SIG-M5 treated with dmso at 0.1 percent for 504 hours (cell line): ENCODE data around the gene TRAK1.

Source experiments
- DNase-seq: peaks from one replicate; lab custom pipeline; 2025; ENCODE audit not compliant: unreplicated experiment; lab: John Stamatoyannopoulos, UW

Gene TRAK1

GRCh38 chr3:42151596-42152168, 60.5 kb downstream of the TRAK1 start:
- DNase-seq = no peak

DNA sequence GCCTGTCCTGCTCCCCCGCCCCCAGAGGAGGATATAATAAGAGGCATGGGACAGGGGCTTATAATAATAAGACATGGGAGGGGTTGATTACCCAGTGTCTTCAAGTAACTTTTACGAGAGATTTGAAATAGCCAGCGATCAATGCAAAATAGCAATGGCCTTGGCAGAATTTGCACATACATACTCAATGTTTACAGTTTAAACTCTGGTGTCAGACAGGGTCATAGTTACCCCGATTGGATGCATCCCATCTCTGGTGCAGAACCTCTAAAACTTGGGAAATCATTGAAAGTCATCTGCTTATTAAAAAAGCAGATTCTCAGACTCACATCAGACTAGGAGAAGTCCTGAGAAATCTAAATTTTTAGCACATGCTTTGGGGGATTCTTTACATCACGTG, 61.0 kb downstream of the TRAK1 start:
- DNase-seq = no peak

DNA sequence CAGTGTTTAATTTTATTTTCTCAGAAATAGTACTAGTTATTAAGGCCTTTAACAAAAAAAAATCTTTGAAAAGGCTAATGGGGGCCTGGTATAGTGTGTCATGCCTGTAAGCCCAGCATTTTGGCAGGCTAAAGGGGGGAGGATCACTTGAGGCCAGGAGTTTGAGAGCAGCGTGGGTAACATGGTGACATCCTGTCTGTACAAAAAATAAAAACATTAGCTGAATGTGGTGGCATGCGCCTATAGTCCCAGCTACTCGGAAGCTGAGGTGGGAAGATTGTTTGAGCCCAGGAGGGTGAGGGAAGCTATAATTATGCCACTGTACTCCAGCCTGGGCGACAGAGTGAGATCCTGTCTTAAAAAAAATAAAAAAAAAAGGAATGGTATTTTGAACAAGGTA, 61.9 kb downstream of the TRAK1 start:
- no peak for DNase-seq

GRCh38 chr3:42157540-42158538, 66.7 kb downstream of the TRAK1 start:
- no peak for DNase-seq

DNA sequence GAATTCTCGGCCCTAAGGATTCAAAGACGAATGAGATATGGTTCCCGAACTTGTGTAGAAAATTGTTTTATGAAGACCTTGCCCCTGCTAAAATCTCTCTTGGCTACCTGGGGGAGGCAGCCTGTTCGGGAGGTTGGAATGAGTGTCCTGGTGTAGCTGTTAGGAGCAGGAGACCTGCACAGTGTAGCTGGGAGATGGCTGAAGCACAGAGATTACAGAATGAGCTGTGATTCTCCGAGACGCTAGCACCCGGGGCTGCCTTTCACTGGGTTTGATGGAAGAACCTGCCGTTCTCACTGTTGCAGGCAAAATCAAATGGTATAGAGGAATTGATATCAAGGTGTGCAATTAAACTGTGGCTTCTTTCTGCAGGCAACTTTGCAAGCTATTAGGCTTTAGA, 68.0 kb downstream of the TRAK1 start:
- no peak for DNase-seq

DNA sequence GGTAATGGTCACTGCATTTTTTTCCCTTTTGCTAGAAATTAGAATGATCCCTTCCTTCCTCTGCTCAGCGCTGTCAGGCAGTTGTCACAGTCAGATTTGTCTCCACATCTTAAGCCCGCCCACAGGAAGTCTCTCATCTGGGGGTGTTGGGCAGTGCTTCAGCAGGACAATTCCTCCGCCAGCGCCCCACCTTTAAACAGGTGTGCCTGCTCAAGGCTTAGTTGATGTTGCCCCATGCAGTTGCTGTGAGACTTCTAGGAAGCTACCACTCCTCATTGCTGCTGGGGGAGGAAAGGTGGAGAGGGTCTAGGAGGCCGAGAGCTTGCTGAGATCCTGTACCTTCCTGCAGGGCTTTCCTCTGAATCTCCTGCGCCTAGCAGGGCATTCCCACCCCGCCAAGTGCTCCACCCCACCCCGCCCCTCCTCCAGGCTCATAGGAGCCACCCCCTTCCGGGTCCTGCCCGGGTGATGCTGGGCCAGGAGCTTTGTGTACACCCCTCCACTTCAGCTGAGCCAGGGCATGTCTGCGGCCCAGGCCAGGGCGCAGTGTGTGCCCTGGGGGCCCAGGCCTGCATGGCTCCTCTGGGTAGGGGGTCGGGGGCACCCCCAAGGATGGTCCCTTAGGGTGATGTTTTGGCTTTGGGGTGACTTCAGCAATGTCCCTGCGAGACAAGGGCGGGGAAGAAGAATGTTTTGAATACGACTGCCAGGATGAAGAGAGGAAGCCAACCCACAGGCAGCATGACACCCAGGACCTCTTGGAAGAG, 68.7 kb downstream of the TRAK1 start:
- DNase-seq = no peak

- DNase-seq = no peak
Observed at GRCh38 chr3:42161050-42161935, 70.1 kb downstream of the TRAK1 start.

DNA sequence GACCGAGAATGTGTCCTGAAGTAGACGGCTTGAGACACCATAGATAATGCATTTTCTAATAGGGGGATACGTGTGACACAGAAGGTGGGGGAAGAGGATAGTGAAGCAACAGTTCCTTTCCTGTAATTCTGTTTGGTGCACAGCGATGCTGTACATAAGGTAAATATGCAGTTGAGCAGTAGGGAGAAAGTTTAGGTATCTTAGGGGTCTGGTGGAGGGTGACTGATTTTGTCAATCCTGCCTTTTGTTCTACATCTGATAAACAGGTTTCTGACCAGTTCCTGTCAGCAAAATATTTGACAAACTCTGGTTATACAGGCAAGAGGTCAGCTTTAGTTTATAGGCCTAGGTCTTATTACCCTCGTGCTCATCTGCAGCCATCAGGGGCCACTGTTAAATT, 71.3 kb downstream of the TRAK1 start:
- DNase-seq = no peak

DNA sequence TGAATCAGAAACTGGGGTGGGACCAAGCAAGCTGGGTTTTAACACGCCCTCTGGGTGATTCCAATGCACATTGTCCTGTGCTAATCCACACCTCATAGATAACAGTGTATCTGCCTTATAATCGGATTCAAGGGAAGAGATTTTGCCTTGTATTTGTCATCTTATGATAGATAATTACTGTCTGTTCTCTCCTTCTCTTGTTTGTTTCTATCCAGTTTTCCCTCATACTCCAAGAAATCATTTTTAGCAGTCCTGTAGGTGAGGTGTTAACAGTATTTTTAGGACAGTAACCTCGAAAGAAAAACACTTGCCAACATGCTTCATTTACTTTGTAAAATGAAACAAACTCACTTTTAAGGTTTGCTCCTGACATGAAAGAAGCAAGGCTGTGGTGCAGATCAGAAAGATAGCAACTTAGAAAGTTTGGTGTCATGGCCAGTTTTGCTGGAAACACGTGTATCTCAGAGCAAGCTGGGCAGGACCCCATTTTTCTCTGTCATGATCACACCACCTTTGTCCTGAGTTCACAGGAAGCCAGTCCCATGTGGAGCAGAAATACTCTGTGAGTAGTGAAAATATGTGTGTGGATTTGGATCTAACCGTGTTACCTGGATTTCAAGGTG, 72.6 kb downstream of the TRAK1 start:
- DNase-seq = no peak

DNA sequence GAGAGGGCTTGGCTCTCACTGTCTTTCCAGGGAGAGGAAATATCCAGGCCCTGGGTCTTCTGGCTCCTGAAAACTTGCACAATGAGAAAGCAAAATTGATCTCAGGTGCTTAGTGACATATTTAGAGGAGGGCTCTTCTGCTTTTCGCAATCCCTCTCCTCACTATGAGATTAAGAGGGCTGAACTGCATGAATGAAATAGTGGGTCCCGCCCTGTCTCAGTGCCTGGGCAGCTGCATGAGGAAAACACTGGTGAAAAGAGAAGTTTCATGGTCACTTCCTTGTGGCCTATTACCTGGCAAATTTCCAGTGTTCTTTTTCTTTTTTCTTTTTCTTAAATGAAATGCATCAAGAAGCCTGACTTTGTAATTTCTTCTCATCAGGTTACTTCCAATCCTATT, 73.5 kb downstream of the TRAK1 start:
- DNase-seq = no peak

DNA sequence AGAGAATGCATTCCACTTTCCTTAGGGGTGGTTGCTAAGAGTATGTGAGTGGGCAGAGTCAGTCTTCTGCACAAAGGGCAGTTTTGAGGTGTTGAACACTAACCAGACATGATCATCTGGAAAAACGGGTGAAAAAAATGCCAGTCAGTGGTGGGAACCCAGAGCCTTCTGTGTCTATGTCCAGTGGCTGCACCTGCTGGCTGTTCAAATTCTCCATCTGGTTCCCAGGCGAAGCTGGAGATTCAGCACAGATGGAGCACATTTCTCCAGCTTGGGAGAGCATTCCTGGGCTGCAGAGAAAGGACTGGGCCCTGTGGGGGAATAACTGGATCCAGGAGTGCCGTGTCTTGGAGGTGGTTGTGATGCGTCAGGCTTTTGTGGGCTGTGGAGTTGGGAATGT, 74.1 kb downstream of the TRAK1 start:
- DNase-seq = no peak

DNA sequence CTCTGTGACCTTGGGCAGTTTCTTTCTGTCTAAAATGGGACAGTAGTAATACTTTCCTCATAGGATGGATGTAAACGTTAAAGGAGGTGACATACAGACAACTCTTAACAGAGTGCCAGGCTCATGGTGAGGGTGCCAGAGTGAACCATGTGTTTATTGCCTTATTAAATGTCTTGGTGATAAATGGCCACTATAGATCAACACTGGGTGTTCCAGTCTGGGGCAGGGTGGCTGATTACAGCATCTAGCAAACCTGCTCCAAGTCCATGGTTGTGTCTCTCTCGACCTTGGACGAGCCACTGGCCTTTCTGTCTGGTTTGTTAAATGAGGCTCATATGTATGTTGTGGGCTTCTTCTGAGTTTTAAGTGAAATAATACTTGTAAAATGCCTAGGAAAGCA, 75.1 kb downstream of the TRAK1 start:
- DNase-seq = no peak

GRCh38 chr3:42166662-42167300, 75.6 kb downstream of the TRAK1 start:
- DNase-seq = no peak

DNA sequence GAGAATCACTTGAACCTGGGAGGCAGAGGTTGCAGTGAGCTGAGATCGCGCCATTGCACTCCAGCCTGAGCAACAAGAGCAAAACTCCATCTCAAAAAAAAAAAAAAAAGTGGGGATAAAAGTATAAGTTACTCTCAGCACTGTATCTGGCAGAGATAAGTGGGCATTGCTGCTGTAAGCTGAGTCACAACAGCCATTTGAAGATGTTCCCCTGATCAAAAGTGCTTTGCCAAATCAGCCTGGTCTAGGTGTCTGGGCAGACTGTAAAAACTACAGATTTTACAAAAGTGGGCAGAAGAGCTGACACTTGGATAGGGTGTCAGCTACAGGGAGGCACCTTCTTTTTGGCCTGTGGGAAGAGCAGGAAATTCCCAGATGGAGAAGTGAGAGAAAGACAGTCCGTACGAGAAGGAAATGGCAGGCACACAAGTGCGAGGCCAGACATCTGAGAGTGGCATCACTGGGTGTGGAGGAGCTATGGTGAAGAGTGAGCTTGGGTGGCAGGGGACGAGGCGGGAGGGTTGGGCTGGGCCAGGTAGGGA, 78.5 kb downstream of the TRAK1 start:
- DNase-seq = no peak

GRCh38 chr3:42172047-42172654, 81.0 kb downstream of the TRAK1 start:
- no peak for DNase-seq

- DNase-seq = no peak
Observed at GRCh38 chr3:42173307-42173706, 82.2 kb downstream of the TRAK1 start.

DNA sequence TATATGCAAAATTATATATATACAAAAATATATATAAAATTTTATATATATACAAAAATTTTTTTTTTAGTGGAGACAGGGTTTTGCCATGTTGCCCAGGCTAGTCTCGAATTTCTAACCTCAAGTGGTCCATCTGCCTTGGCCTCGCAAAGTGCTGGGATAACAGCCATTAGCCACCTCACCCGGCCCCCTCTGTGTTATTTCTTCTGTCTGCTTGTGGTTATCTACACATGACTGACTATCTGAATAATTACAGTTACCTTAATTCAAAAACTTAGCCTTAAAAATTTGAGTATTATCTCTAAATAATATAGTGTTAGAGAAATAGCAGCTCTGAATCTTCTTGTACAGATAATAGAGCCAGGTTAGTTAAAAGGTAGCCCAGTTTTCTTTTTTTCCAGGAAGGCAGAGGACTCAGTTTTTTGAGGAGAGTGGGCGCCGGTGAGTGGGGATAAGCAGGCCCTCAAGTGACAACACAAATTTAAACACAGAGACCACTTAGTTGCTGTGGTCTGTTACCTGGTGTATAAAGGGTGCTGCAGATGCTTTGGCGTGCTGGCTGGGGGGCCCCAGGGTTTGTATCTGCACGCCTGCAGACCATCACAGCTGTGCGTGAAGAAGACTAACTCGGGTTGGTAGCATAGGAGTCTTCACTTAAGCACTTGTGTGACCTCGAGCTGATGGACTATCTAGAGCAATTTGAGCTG, 83.7 kb downstream of the TRAK1 start:
- DNase-seq = no peak

DNA sequence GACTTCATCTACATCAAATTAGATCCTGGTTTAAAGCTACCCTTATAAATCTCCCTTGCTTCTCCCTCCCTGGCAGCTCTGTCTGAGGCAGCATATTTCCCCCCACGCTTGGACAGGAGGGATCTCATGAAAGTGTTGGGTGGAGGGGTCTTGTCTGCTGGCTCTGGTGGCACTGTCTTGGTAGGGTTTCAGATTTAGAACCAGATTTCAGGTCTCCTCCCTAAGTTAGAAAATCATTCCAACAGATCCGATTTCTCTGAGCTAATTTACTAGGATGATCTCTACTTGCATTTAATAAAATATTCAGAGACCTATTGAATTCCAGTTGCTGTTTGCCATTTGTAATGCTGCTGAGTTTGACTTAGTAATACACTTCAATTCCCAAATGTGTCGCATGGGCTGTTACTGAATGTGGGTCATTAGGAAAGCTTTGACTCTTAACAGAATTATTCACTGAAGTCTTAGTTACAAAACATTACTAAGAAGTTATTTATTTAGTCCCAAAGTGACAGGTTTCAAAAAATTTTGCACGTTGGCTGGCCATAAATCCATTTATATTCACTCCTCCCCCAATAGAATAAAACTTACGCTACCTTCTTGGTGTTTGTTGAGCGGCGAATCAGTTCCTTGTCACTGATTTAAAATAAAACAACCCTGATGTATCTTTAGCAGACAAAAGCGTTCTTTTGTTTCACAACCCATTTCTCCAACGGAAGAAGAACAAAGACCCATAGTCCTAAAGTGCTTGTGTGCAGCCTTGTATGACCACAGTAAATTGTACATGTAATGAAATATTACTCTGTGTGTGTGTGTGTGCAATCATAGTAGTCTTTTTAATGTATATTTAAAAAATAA, 84.5 kb downstream of the TRAK1 start:
- DNase-seq = no peak
